IMR-90 (cell line): Measurements from ENCODE around the gene EHF. TPM values are rescaled to one million over a fixed set of nuclear protein-coding genes. Genes with fewer than 3 reads are reported as not detected.

Experiments
- ATAC-seq: fragments of 200-7000 bp; cut with Tn5 transposase; 2 replicates; pipeline ENCODE4 v1.9.1; 2020; ENCODE audit warnings: low read depth, mild to moderate bottlenecking, moderate library complexity
- BruUV-seq: library from RNA; stranded (reverse); fragments of 400-500 nt; replicated peaks from 2 replicates; lab custom pipeline; 2021; lab: Mats Ljungman, UMichigan
- CTCF ChIA-PET: fragments of 300-600 bp; formaldehyde crosslinking; extraction: SDS; loops from one replicate; lab custom pipeline; 2021; ENCODE audit warnings: antibody characterized with exemption; lab: Yijun Ruan, JAX
- POLR2A ChIA-PET: fragments of 300-600 bp; sonication (Branson Sonifier 250); formaldehyde crosslinking; loops from one replicate; lab custom pipeline; 2022; ENCODE audit warnings: antibody characterized with exemption; ENCODE audit not compliant: unreplicated experiment; lab: Charles Lee
- DNase-seq: peaks from one replicate; pipeline ENCODE4 v3.0.0; 2013
- H2AFZ ChIP-seq: replicated peaks from 2 replicates; pipeline ENCODE3; 2013; ENCODE audit warnings: low read length, mild to moderate bottlenecking; ENCODE audit not compliant: poor library complexity
- H2AK5ac ChIP-seq: 2 replicates; pipeline ENCODE4 v1.6.1; 2013; ENCODE audit warnings: low read depth, low read length, inconsistent platforms
- H2AK9ac ChIP-seq: replicated peaks from 2 replicates; pipeline ENCODE3; 2013; ENCODE audit warnings: mild to moderate bottlenecking, low read depth, low read length, moderate library complexity; ENCODE audit not compliant: poor library complexity
- H2BK120ac ChIP-seq: 2 replicates; pipeline ENCODE4 v1.6.1; 2013; ENCODE audit warnings: low read depth, low read length, inconsistent platforms
- H2BK15ac ChIP-seq: 3 replicates; pipeline ENCODE4 v1.6.1; 2013; ENCODE audit warnings: low read depth, low read length, inconsistent platforms
- H2BK20ac ChIP-seq: 2 replicates; pipeline ENCODE4 v1.6.1; 2013; ENCODE audit warnings: low read depth, mild to moderate bottlenecking, inconsistent platforms, low read length, moderate library complexity
- H2BK5ac ChIP-seq: 2 replicates; pipeline ENCODE4 v1.6.1; 2013; ENCODE audit warnings: mild to moderate bottlenecking, low read depth, low read length, inconsistent platforms; ENCODE audit not compliant: poor library complexity, severe bottlenecking
- H3K14ac ChIP-seq: replicated peaks from 2 replicates; pipeline ENCODE4 v1.6.1; 2013; ENCODE audit warnings: low read depth, low read length, inconsistent platforms
- H3K18ac ChIP-seq: 2 replicates; pipeline ENCODE4 v1.6.1; 2013; ENCODE audit warnings: low read depth, low read length, control low read depth
- H3K23ac ChIP-seq: 2 replicates; pipeline ENCODE4 v1.6.1; 2013; ENCODE audit warnings: low read depth, low read length, inconsistent platforms
- H3K27ac ChIP-seq: 2 replicates; pipeline ENCODE4 v1.5.1; 2013; ENCODE audit warnings: mild to moderate bottlenecking, control low read depth, low read length; ENCODE audit not compliant: insufficient read depth
- H3K27me3 ChIP-seq: 2 replicates; pipeline ENCODE4 v1.6.1; 2013; ENCODE audit warnings: low read length; ENCODE audit not compliant: control insufficient read depth, insufficient read depth
- H3K36me3 ChIP-seq: 2 replicates; pipeline ENCODE4 v1.6.1; 2013; ENCODE audit warnings: low read length, mixed read lengths; ENCODE audit not compliant: control insufficient read depth, insufficient read depth
- H3K4ac ChIP-seq: 2 replicates; pipeline ENCODE4 v1.6.1; 2013; ENCODE audit warnings: low read depth, low read length, inconsistent platforms
- H3K4me1 ChIP-seq: 2 replicates; pipeline ENCODE4 v1.6.1; 2013; ENCODE audit warnings: low read length, mixed read lengths; ENCODE audit not compliant: control insufficient read depth, insufficient read depth
- H3K4me2 ChIP-seq: 2 replicates; pipeline ENCODE4 v1.6.1; 2013; ENCODE audit warnings: low read depth, mild to moderate bottlenecking, control low read depth, low read length, moderate library complexity
- H3K4me3 ChIP-seq: 2 replicates; pipeline ENCODE4 v1.5.1; 2013; ENCODE audit warnings: low read depth, mild to moderate bottlenecking, control low read depth, low read length, moderate library complexity; ENCODE audit not compliant: insufficient read depth
- H3K56ac ChIP-seq: 2 replicates; pipeline ENCODE4 v1.6.1; 2013; ENCODE audit warnings: low read length, inconsistent platforms; ENCODE audit not compliant: insufficient read depth; ENCODE audit errors: extremely low read depth
- H3K79me1 ChIP-seq, 2 experiments: 2 replicates each; pipeline ENCODE4 v1.6.1; 2013; ENCODE audit warnings: low read length in 2 of 2, inconsistent platforms in 1 of 2, low read depth in 1 of 2
- H3K9ac ChIP-seq: 2 replicates; pipeline ENCODE4 v1.6.1; 2013; ENCODE audit warnings: low read depth, low read length, control low read depth
- H3K9me1 ChIP-seq: 2 replicates; pipeline ENCODE4 v1.6.1; 2013; ENCODE audit warnings: low read length, inconsistent platforms; ENCODE audit not compliant: insufficient read depth
- H3K9me3 ChIP-seq: 2 replicates; pipeline ENCODE4 v1.6.1; 2013; ENCODE audit warnings: low read length; ENCODE audit not compliant: control insufficient read depth, insufficient read depth
- H4K20me1 ChIP-seq: 2 replicates; pipeline ENCODE4 v1.6.1; 2013; ENCODE audit warnings: low read length, inconsistent platforms; ENCODE audit not compliant: insufficient read depth
- H4K5ac ChIP-seq: 2 replicates; pipeline ENCODE4 v1.6.1; 2013; ENCODE audit warnings: mild to moderate bottlenecking, low read depth, low read length, control low read depth
- H4K8ac ChIP-seq, 2 experiments: 2 replicates each; pipeline ENCODE4 v1.6.1; 2013; ENCODE audit warnings: low read depth in 2 of 2, low read length in 2 of 2, control low read depth in 1 of 2, inconsistent platforms in 1 of 2
- H4K91ac ChIP-seq: 2 replicates; pipeline ENCODE4 v1.6.1; 2013; ENCODE audit warnings: low read depth, low read length, inconsistent platforms; ENCODE audit not compliant: insufficient read depth
- BHLHE40 ChIP-seq: fragments of 150-350 bp; IDR thresholded peaks from 2 replicates; pipeline ENCODE4 v1.6.1; 2016; ENCODE audit warnings: mild to moderate bottlenecking, low read depth, low read length
- CEBPB ChIP-seq: IDR thresholded peaks from 2 replicates; pipeline ENCODE4 v1.6.1; 2012; ENCODE audit warnings: low read depth, low read length, improper control_type of control experiment
- CHD1 ChIP-seq: IDR thresholded peaks from 2 replicates; pipeline ENCODE4 v1.6.1; 2012; ENCODE audit warnings: low read depth, low read length, improper control_type of control experiment
- FOS ChIP-seq: fragments of 150-350 bp; IDR thresholded peaks from 2 replicates; pipeline ENCODE4 v1.6.1; 2016; ENCODE audit warnings: low read depth, low read length
- MAFK ChIP-seq: IDR thresholded peaks from 2 replicates; pipeline ENCODE4 v1.6.1; 2012; ENCODE audit warnings: low read depth, low read length, improper control_type of control experiment
- MAZ ChIP-seq: IDR thresholded peaks from 2 replicates; pipeline ENCODE4 v1.6.1; 2012; ENCODE audit warnings: low read depth, mild to moderate bottlenecking, low read length, improper control_type of control experiment, moderate library complexity, borderline replicate concordance
- MXI1 ChIP-seq: IDR thresholded peaks from 2 replicates; pipeline ENCODE4 v1.6.1; 2012; ENCODE audit warnings: low read depth, mild to moderate bottlenecking, low read length, moderate library complexity, borderline replicate concordance
- NFE2L2 ChIP-seq: fragments of 150-350 bp; IDR thresholded peaks from 2 replicates; pipeline ENCODE4 v1.6.1; 2016; ENCODE audit warnings: low read depth, mild to moderate bottlenecking, low read length
- POLR2A ChIP-seq: IDR thresholded peaks from 2 replicates; pipeline ENCODE4 v1.6.1; 2012; ENCODE audit warnings: mild to moderate bottlenecking, low read depth, low read length
- RAD21 ChIP-seq: IDR thresholded peaks from 2 replicates; pipeline ENCODE4 v1.6.1; 2012; ENCODE audit warnings: low read length, improper control_type of control experiment
- RCOR1 ChIP-seq: IDR thresholded peaks from 2 replicates; pipeline ENCODE4 v1.6.1; 2012; ENCODE audit warnings: mild to moderate bottlenecking, low read length, improper control_type of control experiment; ENCODE audit not compliant: insufficient replicate concordance
- RFX5 ChIP-seq: IDR thresholded peaks from 2 replicates; pipeline ENCODE4 v1.8.0; 2012; ENCODE audit warnings: low read depth, mild to moderate bottlenecking, low read length, moderate library complexity
- SMC3 ChIP-seq: fragments of 150-350 bp; IDR thresholded peaks from 2 replicates; pipeline ENCODE4 v1.6.1; 2016; ENCODE audit warnings: low read depth, mild to moderate bottlenecking, antibody characterized with exemption, low read length, moderate library complexity
- WGBS, 2 experiments: methylation state at CpG; one replicate each; pipeline versions ENCODE4 v1.1.5 to v1.1.7; 2013; ENCODE audit warnings: missing lambda C conversion rate in 2 of 2; ENCODE audit not compliant: insufficient read length in 1 of 2; ENCODE audit errors: extremely low coverage in 2 of 2; 5-methylcytosine and 5-hydroxymethylcytosine counted together
- dilution Hi-C: fragments of 300-500 bp; cut with HindIII; formaldehyde crosslinking; loops from one replicate; pipeline ENCODE4 v1.14.3; 2018; ENCODE audit warnings: low sequenced_read_pairs; ENCODE audit not compliant: unreplicated experiment
- in situ Hi-C: fragments of 300-500 bp; cut with MboI; formaldehyde crosslinking; loops from 3 replicates; pipeline ENCODE4 v1.14.3; 2019; ENCODE audit warnings: low sequenced_read_pairs, inconsistent platforms, mixed read lengths
- intact Hi-C: fragments of 100-400 bp; cut with micrococcal nuclease; formaldehyde crosslinking; loops from 2 replicates; pipeline ENCODE4 v1.10.0; 2022
- polyA plus RNA-seq, 3 experiments: library from polyadenylated mRNA; depleted of rRNA; stranded (reverse); fragments of >200 nt; gene quantifications; 2 replicates each; pipeline ENCODE4 v1.2.3, GENCODE V29; 2012; ENCODE audit warnings: low replicate concordance in 1 of 3
- total RNA-seq: library from RNA; depleted of rRNA; stranded (reverse); fragments of >200 nt; gene quantifications from 2 replicates; pipeline ENCODE4 v1.2.3, GENCODE V29; 2012
- TF ChIP-seq, protein P1 (sequence below): conservative IDR thresholded peaks from 2 replicates; pipeline ENCODE4 v1.5.1; 2012; ENCODE audit warnings: mild to moderate bottlenecking, low read depth, low read length, improper control_type of control experiment
- TF ChIP-seq, protein P2 (sequence below): fragments of 150-350 bp; IDR thresholded peaks from 2 replicates; pipeline ENCODE4 v1.6.1; 2017; ENCODE audit warnings: mild to moderate bottlenecking, antibody characterized with exemption, low read length, low read depth
- TF ChIP-seq, protein P3 (sequence below): fragments of 150-350 bp; IDR thresholded peaks from 2 replicates; pipeline ENCODE4 v1.6.1; 2016; ENCODE audit warnings: low read depth, mild to moderate bottlenecking, low read length, moderate library complexity, borderline replicate concordance

The EHF gene
- total and polyA plus RNA-seq, 2 of the 4 experiments (the other 2 are of a cell fraction): under 0.01 TPM; not detected in 1

DNA sequence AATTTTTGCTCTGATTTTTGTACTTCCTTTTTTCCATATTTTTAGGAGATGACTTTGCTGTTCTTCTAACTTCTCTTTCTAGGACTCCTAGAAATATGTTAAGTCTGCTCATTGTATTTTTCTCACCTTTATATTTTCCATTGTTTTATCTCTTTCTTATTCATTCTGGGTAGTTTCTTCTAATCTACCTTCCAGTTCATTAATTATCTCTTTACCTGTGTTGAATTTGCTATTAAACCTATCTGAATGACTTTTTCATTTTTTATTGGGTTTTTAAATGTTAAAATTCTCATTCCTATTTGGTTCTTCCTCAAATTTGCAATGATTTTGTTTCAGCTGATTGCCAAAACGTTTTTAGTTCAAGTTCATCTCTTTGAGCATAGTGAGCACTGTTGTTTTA lies 27.8 kb upstream of the EHF start:
- Histone ChIP-seq H2AK5ac (no peak overlapping the region), H3K9me3 (no peaks in the 10 kb centered on the region; the same call in 1 of the 2 replicates), H2AK9ac (no peak overlapping the region), H3K9ac (no peak overlapping the region), H2BK20ac (no peak overlapping the region), H4K91ac (no peak overlapping the region), H3K4ac (no peak overlapping the region), H3K18ac (no peak overlapping the region), H4K5ac (no peak overlapping the region), H2BK5ac (no peak overlapping the region), H4K8ac (no peak overlapping the region), H2AFZ (no peak overlapping the region), H3K9me1 (no peaks in the 10 kb centered on the region), H3K4me2 (no peak overlapping the region), H3K14ac (no peak overlapping the region), H3K23ac (no peak overlapping the region), H3K27ac (no peak overlapping the region), H3K4me3 (no peak overlapping the region), H3K79me1 (no peaks in the 10 kb centered on the region), H4K20me1 (no peaks in the 10 kb centered on the region), H3K27me3 (no peaks in the 10 kb centered on the region), H2BK120ac (no peak overlapping the region), H3K56ac (no peak overlapping the region), H2BK15ac (no peak overlapping the region), H3K36me3 (no peaks in the 10 kb centered on the region), H3K4me1 (peaks cover 1% of the 10 kb centered on the region; the same call in 1 of the 2 replicates)
- dilution Hi-C loops (no loop called here), intact Hi-C loops (no loop called here), in situ Hi-C loops (loop anchor here (25.0 kb wide), 1 partner anchor 569 kb away; no protein-coding TSS in a partner anchor)
- no peak for TF ChIP-seq FOS
- TF ChIP-seq MXI1: no peak
- TF ChIP-seq BHLHE40: no peak
- TF ChIP-seq RCOR1: no peak
- TF ChIP-seq, protein P1, sequence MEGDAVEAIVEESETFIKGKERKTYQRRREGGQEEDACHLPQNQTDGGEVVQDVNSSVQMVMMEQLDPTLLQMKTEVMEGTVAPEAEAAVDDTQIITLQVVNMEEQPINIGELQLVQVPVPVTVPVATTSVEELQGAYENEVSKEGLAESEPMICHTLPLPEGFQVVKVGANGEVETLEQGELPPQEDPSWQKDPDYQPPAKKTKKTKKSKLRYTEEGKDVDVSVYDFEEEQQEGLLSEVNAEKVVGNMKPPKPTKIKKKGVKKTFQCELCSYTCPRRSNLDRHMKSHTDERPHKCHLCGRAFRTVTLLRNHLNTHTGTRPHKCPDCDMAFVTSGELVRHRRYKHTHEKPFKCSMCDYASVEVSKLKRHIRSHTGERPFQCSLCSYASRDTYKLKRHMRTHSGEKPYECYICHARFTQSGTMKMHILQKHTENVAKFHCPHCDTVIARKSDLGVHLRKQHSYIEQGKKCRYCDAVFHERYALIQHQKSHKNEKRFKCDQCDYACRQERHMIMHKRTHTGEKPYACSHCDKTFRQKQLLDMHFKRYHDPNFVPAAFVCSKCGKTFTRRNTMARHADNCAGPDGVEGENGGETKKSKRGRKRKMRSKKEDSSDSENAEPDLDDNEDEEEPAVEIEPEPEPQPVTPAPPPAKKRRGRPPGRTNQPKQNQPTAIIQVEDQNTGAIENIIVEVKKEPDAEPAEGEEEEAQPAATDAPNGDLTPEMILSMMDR: no peak
- TF ChIP-seq CHD1: no peak
- no peak for TF ChIP-seq POLR2A
- no peak for TF ChIP-seq RFX5
- TF ChIP-seq MAFK: no peak
- TF ChIP-seq SMC3: no peak
- TF ChIP-seq MAZ: no peak
- TF ChIP-seq RAD21: no peak
- TF ChIP-seq, protein P2, sequence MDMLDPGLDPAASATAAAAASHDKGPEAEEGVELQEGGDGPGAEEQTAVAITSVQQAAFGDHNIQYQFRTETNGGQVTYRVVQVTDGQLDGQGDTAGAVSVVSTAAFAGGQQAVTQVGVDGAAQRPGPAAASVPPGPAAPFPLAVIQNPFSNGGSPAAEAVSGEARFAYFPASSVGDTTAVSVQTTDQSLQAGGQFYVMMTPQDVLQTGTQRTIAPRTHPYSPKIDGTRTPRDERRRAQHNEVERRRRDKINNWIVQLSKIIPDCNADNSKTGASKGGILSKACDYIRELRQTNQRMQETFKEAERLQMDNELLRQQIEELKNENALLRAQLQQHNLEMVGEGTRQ: no peak
- TF ChIP-seq, protein P3, sequence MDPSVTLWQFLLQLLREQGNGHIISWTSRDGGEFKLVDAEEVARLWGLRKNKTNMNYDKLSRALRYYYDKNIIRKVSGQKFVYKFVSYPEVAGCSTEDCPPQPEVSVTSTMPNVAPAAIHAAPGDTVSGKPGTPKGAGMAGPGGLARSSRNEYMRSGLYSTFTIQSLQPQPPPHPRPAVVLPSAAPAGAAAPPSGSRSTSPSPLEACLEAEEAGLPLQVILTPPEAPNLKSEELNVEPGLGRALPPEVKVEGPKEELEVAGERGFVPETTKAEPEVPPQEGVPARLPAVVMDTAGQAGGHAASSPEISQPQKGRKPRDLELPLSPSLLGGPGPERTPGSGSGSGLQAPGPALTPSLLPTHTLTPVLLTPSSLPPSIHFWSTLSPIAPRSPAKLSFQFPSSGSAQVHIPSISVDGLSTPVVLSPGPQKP: no peak
- no peak for TF ChIP-seq NFE2L2
- TF ChIP-seq CEBPB: no peak
- POLR2A ChIA-PET: no interaction called here
- CTCF ChIA-PET: no interaction called here
- no peak for ATAC-seq
- no CpG with 5 or more reads among the region's 1 CpG for WGBS, 2 experiments
- BruUV-seq: no TSS peak
- DNase-seq: no peak
